Neural progenitor cell (in vitro differentiated cells): ENCODE data around the gene FUZ.

ENCODE experiments used
- EZH2 ChIP-seq: fragments of 200-600 bp; sonication (generic); IDR thresholded peaks from 2 replicates; pipeline ENCODE4 v1.6.1; 2017; ENCODE audit warnings: antibody characterized with exemption, mild to moderate bottlenecking, moderate library complexity
- TF ChIP-seq, protein P1 (sequence below): fragments of 200-600 bp; sonication (generic); IDR thresholded peaks from 2 replicates; pipeline ENCODE4 v1.5.1; 2017; ENCODE audit warnings: antibody characterized with exemption, mild to moderate bottlenecking

DNA sequence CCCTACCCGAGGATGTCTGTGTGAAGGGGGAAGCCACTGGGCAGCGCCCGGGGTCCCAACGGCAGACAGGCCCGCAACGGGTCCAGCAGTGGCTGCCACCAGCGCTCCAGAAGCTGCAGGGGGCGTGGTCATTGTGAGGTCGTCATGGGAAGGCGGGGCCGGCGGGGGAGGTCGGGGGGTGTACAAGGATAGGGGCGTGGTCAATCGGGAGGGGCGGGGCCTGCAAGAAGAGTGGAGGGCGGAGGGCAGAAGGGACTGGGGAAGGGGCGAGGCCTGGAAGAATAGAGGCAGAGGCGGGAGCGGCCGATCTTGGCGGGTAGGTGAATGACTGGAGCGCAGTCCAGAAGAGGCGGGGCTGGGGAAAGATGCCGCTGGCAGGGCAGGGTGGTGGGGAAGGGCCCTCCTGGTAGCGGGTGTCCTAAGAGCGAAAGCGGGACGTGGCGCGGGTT is 4.4 kb downstream of the FUZ start:
- TF ChIP-seq, protein P1, sequence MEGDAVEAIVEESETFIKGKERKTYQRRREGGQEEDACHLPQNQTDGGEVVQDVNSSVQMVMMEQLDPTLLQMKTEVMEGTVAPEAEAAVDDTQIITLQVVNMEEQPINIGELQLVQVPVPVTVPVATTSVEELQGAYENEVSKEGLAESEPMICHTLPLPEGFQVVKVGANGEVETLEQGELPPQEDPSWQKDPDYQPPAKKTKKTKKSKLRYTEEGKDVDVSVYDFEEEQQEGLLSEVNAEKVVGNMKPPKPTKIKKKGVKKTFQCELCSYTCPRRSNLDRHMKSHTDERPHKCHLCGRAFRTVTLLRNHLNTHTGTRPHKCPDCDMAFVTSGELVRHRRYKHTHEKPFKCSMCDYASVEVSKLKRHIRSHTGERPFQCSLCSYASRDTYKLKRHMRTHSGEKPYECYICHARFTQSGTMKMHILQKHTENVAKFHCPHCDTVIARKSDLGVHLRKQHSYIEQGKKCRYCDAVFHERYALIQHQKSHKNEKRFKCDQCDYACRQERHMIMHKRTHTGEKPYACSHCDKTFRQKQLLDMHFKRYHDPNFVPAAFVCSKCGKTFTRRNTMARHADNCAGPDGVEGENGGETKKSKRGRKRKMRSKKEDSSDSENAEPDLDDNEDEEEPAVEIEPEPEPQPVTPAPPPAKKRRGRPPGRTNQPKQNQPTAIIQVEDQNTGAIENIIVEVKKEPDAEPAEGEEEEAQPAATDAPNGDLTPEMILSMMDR = no peak
- no peak for TF ChIP-seq EZH2
